Cortex of kidney (tissue), 1 donor: Measurements from ENCODE around the gene HEXIM1.

Experiments used
- DNase-seq: peaks from one replicate; lab custom pipeline; 2025; lab: John Stamatoyannopoulos, UW

The HEXIM1 gene

DNA sequence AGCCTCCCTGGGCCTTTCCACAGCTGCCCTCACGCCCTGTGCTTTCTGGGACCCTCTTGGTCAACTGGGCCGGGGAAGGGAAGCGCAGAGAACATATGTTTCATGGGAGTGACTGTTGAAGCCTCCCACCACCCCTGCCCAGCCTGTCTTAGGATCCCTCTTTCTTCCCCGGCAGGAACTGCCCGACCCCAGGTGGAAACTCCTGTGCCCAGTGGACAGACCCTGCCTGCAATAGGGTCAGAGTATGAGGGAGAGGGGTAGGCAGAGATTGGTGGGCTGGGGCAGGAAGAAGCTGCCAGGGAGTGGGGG, 23.9 kb downstream of the HEXIM1 start:
- no peak for DNase-seq

DNA sequence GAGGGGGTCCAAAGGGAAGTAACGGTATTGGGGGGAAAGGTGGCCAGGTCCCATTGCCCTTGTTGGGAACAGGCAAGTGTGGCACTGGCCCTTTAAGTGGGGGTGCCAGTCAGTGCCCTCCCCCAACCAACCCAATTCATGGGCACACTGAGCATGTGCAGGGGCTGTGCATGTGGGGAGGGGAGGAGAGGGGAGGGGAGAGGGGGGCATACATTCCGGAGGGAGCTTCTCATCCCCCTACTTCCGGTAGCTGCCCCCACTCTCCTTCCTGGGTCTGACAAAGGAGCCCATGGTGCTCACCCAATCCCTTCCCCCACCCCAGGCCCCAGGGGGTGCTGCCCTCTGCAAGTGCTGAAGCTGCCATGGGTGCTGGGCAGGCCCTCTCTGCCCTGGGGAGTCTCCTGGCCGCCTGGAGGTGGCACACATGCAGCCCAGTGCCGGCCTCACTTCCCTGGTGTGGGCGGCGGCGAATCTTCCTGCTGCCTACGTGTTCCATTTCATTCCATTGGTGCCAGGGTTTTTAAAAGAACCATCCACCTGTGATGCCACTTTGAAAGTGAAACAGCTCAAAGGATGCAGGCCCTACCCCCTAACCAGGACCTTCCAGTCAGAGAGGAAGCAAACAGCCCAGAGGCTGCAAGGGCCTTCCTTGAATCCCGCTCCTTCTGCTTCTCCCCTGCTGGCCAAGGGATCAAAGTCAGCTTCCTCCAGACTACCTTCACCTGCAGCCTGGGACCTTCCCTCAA, 24.4 kb downstream of the HEXIM1 start:
- DNase-seq = no peak

DNA sequence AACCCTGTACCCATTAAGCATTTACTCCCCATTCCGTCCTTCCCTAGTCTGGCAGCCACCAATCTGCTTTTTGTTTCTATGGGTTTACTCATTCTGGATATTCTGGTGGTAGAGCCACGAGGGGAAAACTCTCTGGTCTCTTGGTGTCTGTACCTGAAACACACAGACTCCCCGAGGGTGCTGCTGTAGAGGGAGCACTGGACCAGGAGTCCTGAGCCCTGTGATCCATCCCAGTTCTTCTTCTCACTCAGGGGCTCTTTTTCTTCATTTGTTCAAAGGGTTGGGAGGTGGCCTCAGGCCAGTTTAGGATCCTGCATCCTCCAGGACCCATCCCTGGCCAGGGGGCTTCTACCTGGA, 27.5 kb downstream of the HEXIM1 start:
- no peak for DNase-seq

- DNase-seq = no peak
Observed at GRCh38 chr17:45177563-45177962, 29.3 kb downstream of the HEXIM1 start.

DNA sequence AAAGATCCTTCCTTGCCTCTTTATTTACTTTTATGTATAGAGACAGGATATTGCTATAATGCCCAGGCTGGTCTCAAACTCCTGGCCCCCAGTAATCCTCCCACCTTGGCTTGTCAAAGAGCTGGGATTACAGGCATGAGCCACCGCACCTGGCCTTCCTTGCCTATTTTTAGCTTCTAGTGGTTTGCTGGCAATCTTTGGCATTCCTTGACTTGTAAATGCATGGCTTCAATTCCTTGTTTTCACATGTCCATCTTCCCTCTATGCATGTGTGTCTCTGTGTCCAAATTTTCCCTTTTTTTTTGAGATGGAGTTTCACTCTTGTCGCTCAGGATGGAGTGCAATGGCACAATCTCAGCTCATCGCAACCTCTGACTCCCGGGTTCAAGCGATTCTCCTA, 35.9 kb downstream of the HEXIM1 start:
- DNase-seq = no peak

GRCh38 chr17:45186801-45187354, 38.6 kb downstream of the HEXIM1 start:
- no peak for DNase-seq

DNA sequence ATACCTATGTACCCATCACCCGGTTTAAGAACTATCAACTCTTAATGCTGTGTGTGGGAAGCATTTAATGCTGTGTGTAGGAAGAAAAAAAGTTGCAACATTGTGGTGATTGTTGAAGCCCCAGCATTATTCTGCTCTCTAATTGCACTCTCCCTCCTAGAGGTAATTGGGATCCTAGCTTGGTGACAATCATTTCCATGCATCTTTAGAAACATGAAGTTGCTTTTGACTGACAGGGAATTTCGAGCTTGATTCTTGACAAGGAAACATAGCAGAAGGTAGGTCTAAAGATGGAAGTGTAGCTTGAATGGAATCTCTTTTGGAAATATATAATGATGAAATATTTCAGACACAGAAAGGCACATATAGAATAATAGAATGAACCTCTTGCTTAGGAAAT, 40.7 kb downstream of the HEXIM1 start:
- DNase-seq = no peak

- DNase-seq = no peak
Observed at GRCh38 chr17:45190503-45191255, 42.4 kb downstream of the HEXIM1 start.

GRCh38 chr17:45195424-45195823, 47.1 kb downstream of the HEXIM1 start:
- no peak for DNase-seq

DNA sequence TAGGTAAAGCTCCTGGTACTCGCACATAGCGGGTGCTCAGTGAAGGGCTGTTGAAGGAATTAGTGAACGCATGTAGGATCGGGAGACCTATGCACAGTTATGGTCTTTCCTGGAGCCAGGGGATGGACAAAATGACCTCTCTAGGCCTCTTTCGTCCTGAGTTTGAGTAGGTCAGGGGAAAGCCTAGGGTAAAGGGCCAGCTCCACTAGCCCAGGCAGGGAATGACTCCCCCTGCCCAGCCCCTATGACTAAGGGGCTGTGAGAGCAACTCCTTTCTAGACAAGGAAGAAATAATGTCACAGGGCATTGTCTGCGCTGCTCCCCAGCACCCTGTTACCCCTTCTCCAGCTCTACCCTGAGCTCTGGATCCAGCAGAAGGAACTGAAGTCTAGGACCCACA, 48.8 kb downstream of the HEXIM1 start:
- DNase-seq = no peak

DNA sequence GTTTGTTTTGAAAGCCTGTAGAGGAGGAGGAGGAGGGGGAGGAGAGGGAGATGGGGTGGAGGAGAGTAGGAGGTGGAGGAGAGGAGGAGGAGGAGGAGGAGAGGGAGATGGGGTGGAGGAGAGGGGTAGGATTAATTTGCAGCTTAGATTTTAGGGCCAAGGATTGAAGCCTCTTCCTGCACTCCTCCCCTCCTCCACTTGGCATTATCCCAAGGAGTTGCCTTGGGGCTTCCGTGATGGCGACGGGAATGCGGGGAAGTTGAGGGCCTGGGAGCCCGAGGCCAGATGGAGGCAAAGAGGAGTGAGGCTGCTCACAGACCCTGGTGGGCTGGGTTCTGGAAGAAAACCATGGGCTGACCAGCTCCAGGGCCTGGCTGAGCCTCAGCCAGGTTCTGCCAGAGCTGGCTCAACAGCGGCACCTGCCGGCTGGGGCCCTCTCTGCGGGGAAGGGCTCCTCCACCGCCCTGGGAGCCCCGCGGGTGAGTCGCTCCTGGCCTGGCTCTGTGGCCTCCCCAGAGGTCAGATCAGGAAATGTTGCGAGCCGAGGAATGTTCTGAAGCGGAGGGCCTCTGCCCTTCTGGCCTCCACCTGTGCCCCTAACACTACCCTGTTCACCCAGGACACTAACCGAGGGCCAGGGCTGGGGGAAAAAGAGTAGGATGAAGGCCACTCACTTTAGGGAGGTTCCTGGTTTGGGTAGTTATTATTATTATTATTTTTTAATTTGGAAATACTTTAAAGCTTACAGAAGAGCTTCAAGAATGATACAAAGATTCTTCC, 49.5 kb downstream of the HEXIM1 start:
- no peak for DNase-seq

DNA sequence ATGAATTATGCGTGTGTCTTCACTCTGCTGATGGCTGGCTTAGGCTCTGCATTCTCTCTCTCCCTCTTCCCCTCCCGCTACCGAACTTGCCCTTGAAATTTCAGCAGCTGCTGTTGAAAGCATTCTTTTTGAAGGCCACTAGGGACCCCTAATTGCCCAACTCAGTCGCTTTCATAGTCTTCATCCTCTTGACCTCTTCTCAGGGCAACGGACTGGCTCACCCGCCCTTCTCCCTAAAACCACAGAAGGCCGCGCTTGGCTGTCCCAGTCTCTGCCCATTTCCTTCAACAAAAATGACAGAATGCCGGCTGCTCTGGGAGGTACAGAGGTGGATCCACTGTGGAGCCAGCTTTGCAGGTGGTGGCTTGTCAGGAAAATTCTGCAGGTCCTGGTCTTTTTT, 52.4 kb downstream of the HEXIM1 start:
- no peak for DNase-seq

DNA sequence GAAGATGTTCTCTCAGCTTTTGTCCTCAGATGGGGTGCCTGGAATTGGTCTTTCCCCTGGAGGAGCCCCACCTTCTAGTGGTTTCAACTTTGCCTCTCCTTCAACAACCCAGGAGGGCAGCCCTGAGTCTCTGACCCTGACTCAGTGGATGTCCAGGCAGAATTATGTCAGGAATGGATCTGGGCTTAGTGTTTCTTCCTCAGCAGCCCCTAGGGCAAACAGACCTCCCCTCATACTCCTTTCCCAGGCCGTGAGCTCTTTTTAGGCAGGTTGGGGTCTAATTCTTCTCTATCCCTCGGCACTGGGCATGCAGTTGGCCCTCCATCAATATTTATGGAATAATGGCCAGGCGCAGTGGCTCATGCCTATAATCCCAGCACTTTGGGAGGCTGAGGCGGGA, 53.2 kb downstream of the HEXIM1 start:
- DNase-seq = no peak
